ENCODE data around the gene NEURL1. TPM values are rescaled to one million over a fixed set of nuclear protein-coding genes. Genes with fewer than 3 reads are reported as not detected.

NEURL1 gene
- total RNA-seq, 1 donor from 2014 or later: 0.05 TPM

DNA sequence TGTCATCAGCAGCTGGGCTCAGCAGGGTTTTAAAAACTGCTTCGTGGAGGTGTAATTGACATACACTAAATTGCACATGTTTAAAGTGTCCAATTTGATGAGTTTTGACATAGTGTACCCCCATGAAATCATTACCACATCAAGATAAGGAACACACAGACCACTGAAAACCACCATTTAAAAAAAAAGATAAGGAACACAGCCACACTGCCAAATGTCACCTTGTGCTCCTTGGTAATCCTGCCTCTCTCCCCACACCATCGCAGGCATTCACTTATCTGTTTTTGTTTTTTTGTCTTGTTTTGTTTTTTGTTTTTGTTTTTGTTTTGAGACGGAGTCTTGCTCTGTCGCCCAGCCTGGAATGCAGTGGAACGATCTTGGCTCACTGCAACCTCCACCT lies 75.0 kb downstream of the NEURL1 start:
- intact Hi-C loops (cut with DNase I): no loop called here
- no peak for DNase-seq
- ATAC-seq (ENCODE audit: poor library complexity): no peak

DNA sequence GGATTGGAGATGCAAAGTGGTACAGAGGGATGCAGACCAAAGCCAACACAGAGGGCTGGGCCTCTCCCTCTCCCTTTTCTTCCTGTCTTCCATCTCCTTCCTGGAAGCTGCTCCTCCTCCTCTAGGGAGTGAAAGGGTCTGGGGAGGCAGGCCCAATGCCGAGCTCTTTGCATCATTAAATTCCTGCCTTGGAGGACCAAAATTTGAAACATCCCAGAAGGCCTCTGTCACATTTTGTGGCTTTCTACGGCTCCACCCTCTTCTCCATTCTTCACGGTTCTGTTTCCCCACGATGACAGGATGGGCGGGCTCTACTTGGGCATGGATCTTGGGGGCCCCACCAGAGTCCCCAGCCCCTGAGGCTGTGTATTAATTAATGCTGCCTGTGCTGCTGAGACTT lies 76.4 kb downstream of the NEURL1 start:
- intact Hi-C loops (cut with DNase I): no loop called here
- ATAC-seq (ENCODE audit: poor library complexity) (no peak), DNase-seq (no peak)

DNA sequence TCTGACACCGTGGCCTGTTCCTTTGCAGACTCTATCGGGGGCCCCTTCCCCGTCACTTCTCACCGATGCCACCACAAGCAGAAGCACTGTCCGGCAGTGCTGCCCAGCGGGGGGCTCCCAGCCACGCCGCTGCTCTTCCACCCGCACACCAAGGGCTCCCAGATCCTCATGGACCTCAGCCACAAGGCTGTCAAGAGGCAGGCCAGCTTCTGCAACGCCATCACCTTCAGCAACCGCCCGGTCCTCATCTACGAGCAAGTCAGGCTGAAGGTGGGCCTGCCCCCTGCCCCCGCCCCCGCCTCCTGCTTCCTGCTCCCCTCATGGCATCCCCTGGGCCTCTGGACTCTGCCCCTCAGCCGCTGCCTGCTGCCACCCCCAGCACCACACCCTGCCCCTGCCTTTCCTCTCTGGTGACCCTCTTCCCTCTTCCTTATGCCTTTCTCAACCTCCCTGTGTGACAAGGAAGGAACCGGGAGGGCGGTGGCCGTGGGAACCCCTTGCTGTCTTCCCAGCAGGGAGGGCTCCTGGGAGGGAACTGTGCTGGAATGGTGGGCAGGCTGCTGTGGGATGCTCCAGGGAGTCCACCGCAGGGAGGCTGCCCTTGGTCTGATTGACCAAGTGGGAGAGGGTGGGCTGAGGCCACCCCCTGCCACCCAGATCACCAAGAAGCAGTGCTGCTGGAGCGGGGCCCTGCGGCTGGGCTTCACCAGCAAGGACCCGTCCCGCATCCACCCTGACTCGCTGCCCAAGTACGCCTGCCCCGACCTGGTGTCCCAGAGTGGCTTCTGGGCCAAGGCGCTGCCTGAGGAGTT lies 77.5 kb downstream of the NEURL1 start:
- ATAC-seq (ENCODE audit: poor library complexity): no peak

DNA sequence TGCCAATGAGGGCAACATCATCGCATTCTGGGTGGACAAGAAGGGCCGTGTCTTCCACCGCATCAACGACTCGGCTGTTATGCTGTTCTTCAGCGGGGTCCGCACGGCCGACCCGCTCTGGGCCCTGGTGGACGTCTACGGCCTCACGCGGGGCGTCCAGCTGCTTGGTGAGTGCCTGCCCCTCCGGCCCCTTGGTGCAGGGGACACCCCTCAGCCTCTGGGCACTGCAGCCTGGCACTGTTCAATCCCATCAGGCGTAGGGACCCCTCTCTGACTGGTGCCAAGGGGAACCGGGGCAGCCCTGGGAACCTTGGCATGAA lies 78.1 kb downstream of the NEURL1 start:
- intact Hi-C loops (cut with DNase I): no loop called here
- DNase-seq (no peak), ATAC-seq (ENCODE audit: poor library complexity) (no peak)

More for the DNA sequence above, 77.5 kb downstream of the NEURL1 start:
- DNase-seq: no peak
- intact Hi-C loops (cut with DNase I): no loop called here

DNA sequence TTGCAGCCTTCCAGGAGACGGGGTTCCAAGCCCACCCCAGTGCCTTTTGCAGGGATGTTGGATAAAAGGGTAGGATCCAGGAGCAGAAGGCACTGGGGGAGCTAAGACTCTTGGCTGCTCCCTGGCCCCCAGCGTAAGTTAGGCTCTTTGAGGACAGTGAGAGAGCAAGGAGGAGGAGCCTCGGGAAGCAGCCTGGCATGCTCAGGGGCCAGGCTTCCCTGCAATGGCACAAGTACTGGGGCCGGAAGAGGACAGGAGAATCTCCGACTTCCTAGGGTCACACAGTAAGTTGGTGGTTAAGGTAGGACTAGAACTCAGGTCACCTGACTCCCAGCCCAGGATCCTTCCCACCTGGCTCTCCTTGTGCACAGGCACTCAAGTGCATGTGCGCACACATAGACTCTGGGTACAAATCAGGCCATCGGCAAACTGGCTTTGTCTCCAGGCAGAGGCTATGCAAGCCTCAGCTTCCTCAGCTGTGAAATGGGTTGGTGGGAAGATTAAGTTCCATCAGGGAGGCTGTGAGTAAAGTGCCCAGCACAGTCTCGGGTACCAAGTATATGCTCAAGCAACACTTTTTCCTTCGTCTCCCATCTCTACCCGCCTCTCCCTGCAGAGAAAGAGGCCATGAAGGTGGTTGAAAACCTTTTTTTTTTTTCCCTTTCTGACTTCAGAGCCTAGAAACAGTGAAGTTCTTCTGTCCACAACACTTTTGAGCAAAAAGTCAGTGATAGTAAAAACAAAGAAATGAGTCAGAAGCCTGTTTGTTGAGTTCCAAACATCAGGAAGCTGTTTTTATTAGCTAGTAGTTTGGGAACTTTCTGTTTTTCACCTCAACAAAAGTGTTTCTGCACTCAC lies 79.1 kb downstream of the NEURL1 start:
- no peak for DNase-seq
- no peak for ATAC-seq (ENCODE audit: poor library complexity)
- intact Hi-C loops (cut with DNase I): no loop called here

DNA sequence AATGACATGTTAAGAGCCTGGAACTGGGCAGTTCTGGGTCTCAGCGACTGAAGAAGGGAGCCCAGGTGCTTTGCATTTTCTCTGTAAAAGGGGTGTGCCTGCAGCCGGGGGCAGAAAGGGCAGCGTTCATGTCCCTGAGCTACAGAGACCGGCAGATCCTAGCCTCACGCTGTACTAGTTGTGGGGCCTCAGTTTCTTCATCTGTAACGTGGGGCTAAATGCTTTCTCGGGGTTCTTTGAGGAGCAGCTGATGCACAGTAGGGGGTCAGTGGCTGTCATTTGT lies 79.6 kb downstream of the NEURL1 start:
- ATAC-seq (ENCODE audit: poor library complexity) (no peak), DNase-seq (no peak)
- intact Hi-C loops (cut with DNase I): no loop called here

DNA sequence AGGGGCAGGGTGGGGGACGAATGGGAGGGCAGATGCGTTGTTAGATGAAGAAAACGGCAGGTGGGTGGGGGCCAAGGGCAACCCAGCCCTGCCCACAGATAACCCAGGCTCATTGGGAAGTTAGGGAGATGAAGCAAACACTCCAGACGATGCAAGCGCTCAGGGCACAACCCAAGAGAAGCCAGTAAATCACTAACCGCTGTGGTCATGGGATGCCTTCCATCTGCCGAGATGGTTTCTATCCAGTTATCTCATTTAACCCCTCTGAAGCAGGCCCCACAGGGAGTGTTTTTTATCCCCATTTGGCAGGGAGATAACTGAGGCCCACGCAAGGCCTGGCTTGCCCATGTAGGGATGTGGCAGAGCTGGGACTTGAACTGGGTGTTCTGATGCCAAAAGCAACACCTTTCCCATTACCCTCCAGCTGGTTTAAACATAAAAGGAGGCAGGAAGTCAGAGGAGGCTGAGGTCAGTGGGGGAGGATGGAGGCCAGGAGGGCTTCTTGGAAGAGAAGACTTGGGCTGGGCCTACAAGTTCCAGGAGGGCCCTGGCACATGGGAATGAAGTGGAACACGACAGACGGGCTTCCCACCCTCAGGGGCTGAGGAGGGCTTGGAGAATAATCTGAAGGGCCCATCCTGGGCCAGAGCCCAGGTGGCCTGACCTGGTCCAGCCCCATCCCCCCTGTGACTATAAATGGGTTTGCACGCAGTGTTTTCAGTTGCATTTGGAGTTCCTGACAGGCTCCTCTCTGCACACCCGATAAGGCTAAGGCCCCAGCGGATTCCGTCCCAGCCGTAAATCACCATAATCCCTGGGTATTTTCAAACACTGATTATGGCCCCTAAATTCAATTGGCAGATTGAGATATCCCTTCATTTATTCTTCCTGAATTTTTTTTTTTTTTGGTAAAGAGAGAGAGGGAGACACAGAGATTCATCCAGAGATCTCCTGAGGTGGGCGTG lies 80.9 kb downstream of the NEURL1 start:
- ATAC-seq (ENCODE audit: poor library complexity): no peak

DNA sequence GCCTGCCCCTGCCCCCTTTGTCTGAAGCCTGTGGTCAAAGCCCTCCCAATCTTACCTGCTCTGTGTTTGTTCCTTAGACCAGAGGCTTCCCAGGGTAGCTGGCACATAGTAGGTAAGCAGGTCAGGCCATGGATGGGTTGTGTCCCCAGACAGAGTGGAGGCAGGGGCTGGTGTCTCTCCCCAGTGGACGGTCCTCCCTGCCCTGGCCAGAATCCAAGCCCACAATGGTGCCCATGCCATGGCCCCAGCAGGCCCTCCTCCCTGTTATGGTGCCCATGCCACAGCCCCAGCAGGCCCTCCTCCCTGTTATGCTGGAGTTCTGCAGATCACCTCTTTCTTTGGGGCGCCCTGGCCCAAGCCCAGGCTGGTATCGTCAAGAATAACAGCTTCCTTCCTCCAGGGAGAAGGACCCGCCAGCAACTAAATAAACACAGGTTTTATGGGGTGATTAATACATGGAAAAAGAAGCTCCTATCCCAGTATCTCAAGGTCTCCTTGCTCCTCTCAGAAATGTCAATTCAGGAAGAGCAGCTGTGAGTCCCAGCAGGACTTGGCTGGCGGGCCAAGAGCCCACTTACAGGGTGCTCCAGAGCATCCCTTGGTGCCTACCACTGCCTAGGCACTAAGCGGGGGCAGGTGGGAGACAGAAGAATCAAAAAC lies 82.0 kb downstream of the NEURL1 start:
- DNase-seq (no peak), ATAC-seq (ENCODE audit: poor library complexity) (no peak)
- intact Hi-C loops (cut with DNase I): no loop called here

More for the DNA sequence above, 80.9 kb downstream of the NEURL1 start:
- DNase-seq: no peak
- intact Hi-C loops (cut with DNase I): no loop called here

DNA sequence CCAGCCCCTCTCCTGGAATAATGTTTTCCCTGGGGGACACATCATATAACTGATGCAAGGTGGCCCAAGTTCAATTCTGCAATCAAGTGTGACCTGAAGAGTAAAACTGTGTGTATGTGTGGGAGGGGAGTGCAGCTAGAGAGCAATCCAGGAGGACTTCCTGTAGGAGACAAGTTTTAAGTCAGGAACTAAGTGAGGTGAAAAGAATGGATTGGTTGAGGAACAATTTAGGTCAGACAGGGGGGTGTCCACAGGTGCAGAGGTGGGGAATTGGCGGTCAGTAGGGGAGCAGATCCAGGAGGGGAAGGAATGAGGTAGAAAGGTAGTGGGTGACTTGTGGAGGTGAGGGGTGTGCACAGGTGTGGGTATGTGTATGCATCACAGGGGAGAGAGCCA lies 82.6 kb downstream of the NEURL1 start:
- intact Hi-C loops (cut with DNase I): no loop called here
- DNase-seq (no peak), ATAC-seq (ENCODE audit: poor library complexity) (no peak)

DNA sequence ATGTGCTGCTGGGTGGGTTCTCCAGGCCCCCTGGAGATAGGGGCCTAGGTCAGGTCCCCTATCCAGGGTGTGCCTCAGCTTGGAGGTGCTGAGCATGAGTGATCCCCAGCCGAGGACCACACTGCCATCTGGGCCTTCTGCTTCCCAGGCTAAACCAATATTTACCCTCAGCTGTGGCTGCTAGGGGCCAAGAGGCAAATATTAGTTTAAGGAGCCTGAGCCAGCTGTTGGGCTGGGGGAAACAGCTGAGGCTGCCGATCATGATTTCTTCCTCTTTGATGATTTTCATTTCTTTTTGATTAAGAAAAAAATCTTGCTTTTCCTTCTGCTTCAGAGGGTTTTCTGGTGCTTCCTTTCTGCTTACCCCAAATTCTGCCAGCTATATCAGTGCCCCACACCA lies 83.4 kb downstream of the NEURL1 start:
- DNase-seq (no peak), ATAC-seq (ENCODE audit: poor library complexity) (no peak)
- intact Hi-C loops (cut with DNase I): no loop called here

DNA sequence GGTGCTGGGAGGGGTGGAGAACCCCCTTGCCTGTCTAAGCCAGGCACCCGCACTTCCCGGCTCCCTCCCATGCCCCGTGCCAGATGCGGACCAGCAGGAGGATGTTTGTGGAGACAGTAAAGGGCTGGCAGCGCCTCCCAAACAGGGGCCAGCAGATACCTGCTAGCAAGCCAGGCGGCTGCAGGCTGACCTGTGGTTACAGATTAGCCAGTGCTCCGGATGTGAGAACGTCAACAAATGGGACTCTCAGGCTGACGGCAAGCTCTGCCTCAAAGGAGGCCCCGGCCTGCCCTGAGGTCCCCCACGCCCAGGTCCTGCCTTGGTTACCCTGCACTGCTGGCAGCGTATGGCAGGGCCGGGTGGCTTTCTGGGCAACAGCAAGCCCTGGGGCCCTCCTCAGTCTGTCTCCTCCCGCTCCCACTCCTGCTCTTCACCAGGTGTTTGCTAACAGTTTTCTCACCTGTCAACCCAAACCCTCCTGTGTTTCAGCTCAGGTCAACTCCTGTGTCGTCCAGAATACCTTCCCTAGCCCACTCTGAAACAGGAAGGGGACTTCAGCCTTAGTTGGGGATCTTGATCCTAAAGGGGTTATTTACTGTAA lies 85.4 kb downstream of the NEURL1 start:
- intact Hi-C loops (cut with DNase I): no loop called here
- no peak for ATAC-seq (ENCODE audit: poor library complexity)

DNA sequence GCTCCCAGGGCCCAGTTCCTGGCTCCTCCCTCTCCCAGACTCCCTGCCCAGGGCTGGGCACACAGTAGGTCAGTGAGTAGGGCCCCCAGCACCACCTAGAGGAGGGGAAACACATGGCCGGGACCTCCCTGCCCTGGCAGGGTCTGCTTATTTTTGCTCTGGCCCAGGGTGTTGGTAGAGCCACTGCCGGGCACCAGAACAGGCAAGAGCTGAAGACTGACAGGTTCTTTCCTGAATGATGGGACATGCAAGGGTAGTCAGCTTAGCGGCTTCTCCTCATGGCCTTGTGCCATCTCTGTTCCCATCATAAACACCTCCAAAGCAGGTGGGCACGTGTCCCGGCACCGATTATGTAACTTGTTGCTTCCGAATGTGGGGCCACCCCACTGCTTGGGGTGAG lies 86.5 kb downstream of the NEURL1 start:
- no peak for ATAC-seq (ENCODE audit: poor library complexity)
- intact Hi-C loops (cut with DNase I): no loop called here
- no peak for DNase-seq

More for the DNA sequence above, 85.4 kb downstream of the NEURL1 start:
- no peak for DNase-seq

DNA sequence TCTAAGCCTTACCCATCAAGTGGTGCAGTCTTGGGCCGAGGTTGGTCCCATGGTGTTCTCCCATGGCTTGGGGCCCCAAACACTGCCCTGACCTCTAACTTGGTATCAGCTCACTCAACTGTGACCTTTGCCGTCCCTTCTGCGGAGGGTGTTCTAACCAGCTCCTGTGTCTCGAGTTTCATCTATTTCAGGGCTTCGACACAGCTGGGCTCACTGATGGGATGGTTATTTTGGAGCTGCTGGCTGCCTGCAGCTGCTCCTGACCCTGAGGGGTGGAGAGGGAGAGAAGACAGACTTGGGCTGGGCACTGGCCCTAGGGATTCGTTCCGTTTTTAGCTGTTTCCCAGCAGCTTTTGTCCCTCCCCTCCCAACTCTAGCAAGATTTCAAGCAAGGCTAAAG lies 86.9 kb downstream of the NEURL1 start:
- ATAC-seq (ENCODE audit: poor library complexity): peak; percentile 42

DNA sequence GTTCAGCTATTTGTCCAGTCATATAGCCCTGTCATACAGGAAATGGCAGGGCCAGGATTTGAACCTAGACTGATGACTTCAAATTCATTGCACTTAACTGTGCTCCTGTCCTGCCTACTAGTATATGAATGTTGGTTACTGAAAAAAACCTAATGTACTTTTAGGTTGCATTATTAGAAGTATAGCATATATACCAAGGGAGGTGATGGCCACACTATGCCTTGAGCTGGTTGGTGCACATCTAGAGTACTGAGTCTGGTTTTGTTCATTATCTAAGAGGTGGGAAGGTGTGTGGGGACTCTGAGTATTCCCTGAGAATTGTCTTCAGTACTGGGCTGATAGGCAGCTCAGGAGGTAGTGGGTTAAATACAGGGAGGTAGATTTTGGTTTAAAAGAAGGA lies 88.0 kb downstream of the NEURL1 start:
- DNase-seq (no peak), ATAC-seq (ENCODE audit: poor library complexity) (no peak)
- intact Hi-C loops (cut with DNase I): no loop called here

More for the DNA sequence above, 86.9 kb downstream of the NEURL1 start:
- intact Hi-C loops (cut with DNase I): no loop called here
- DNase-seq: no peak

DNA sequence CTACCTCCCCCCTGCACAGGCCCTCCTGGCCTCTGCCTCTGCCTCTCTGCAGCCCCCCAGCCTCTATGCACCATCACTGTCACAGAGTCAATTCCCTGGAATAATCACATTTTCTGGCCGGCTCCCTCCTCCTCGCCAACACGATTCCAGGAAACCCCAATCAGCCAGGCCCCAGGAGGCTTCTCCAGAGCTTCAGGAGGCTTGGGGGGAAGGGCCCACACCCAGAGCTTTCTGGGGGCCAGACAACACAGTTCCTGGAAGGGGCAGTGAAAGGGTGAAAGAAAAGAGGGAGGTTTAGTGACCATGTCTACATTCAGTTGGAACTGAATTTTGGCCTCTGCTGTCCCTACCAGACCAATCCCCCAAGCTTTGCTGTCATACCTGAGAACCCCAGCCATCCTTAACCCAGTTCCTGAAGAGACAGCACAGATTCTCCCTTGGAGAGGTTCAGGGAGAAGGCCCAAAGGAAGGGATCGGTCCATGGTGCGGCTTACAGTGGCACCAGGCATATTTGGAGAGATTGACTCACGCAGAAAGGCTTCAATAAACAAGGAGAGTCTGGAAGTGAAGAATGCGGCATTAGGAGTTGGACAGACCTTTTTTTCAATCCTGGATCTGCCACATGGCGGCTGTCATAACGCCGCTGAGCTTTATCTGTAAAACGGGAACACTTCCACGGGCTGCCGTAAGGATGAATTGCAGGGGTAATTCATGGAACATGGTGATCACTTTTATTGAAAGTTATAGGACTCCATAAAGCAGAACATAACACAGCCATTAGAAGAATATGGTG lies 89.0 kb downstream of the NEURL1 start:
- intact Hi-C loops (cut with DNase I): no loop called here
- ATAC-seq (ENCODE audit: poor library complexity) (no peak), DNase-seq (no peak)

DNA sequence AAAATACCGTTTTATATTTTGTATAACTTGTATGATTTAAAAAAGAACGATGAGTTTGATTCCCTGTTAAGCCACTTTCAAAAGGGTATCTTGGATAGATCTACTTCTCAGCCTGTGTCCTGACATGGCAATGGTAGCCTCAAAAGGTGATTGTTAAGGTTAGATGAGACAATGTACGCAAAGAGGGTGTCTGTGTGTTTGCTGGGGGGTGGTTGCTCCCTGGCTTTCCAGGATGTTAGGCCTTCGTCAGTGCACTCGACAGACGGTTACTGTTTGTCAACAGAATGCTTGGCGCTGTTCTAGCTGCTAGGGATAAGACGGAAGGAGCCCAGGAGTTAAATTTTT lies 90.3 kb downstream of the NEURL1 start:
- ATAC-seq (ENCODE audit: poor library complexity): no peak
- intact Hi-C loops (cut with DNase I): no loop called here
- no peak for DNase-seq

DNA sequence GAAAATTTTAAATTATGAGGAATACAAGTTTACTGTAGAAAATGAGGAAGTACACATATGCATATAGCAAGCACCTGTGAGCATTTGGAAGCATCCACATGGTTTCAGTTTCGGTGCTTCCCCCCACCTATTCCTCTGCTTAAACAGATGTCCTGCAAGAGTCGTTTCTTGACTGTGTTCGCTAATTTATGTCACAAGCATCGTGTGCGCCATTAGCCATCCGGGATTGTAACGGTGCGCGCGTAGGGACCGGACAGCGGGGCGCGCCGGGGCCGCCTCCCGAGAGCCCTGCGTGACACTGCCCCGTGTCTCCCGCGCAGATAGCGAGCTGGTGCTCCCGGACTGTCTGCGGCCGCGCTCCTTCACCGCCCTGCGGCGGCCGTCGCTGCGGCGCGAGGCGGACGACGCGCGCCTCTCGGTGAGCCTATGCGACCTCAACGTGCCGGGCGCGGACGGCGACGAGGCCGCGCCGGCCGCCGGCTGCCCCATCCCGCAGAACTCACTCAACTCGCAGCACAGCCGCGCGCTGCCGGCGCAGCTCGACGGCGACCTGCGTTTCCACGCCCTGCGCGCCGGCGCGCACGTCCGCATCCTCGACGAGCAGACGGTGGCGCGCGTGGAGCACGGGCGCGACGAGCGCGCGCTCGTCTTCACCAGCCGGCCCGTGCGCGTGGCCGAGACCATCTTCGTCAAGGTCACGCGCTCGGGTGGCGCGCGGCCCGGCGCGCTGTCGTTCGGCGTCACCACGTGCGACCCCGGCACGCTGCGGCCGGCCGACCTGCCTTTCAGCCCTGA lies 90.9 kb downstream of the NEURL1 start:
- DNase-seq: peak; percentile 53
- ATAC-seq (ENCODE audit: poor library complexity): peak; percentile 38
- intact Hi-C loops (cut with DNase I): no loop called here
